A673 (cell line): ENCODE data around the gene EXOC6. TPM values are rescaled to one million over a fixed set of nuclear protein-coding genes. Genes with fewer than 3 reads are reported as not detected.
A peak's percentile ranks its signal among the peaks of the same experiment; 100 is the strongest.

Source experiments
- BruUV-seq: library from RNA; stranded (reverse); fragments of 400-500 nt; replicated peaks from 2 replicates; lab custom pipeline; 2021; lab: Mats Ljungman, UMichigan
- CTCF ChIA-PET: fragments of 300-600 bp; sonication (Branson Sonifier 250); formaldehyde crosslinking; loops from one replicate; lab custom pipeline; 2022; ENCODE audit warnings: antibody characterized with exemption; lab: Charles Lee
- POLR2A ChIA-PET: fragments of 300-600 bp; sonication (Branson Sonifier 250); formaldehyde crosslinking; loops from one replicate; lab custom pipeline; 2022; ENCODE audit warnings: antibody characterized with exemption; ENCODE audit not compliant: low non-redundant PET; lab: Charles Lee
- DNase-seq: peaks from one replicate; pipeline ENCODE4 v3.0.0-alpha.2; 2015; ENCODE audit warnings: low spot score
- H3K27ac ChIP-seq: fragments of 200-600 bp; sonication (generic); 2 replicates; pipeline ENCODE4 v1.5.1; 2016; ENCODE audit warnings: mixed run types, low read depth, mild to moderate bottlenecking, mixed read lengths, antibody characterized with exemption, low read length; ENCODE audit not compliant: poor library complexity, severe bottlenecking
- H3K27me3 ChIP-seq: fragments of 200-600 bp; sonication (generic); replicated peaks from 2 replicates; pipeline ENCODE4 v1.6.1; 2017; ENCODE audit warnings: mixed run types, low read depth, mild to moderate bottlenecking, mixed read lengths, antibody characterized with exemption, low read length; ENCODE audit not compliant: insufficient read depth, poor library complexity
- H3K36me3 ChIP-seq: fragments of 200-600 bp; sonication (generic); 2 replicates; pipeline ENCODE4 v1.6.1; 2016; ENCODE audit warnings: mixed run types, mild to moderate bottlenecking, mixed read lengths, antibody characterized with exemption, low read length; ENCODE audit not compliant: insufficient read depth, poor library complexity, severe bottlenecking
- H3K4me1 ChIP-seq: fragments of 200-600 bp; sonication (generic); 2 replicates; pipeline ENCODE4 v1.6.1; 2017; ENCODE audit warnings: mixed run types, mild to moderate bottlenecking, mixed read lengths, antibody characterized with exemption, low read length; ENCODE audit not compliant: insufficient read depth, poor library complexity, severe bottlenecking
- H3K4me3 ChIP-seq: fragments of 200-600 bp; sonication (generic); 2 replicates; pipeline ENCODE4 v1.5.1; 2016; ENCODE audit warnings: low read depth, mixed run types, mild to moderate bottlenecking, mixed read lengths, low read length; ENCODE audit not compliant: poor library complexity, severe bottlenecking
- H3K9me3 ChIP-seq: fragments of 200-600 bp; sonication (generic); 2 replicates; pipeline ENCODE4 v1.6.1; 2016; ENCODE audit warnings: mixed run types, low read depth, mild to moderate bottlenecking, mixed read lengths, antibody characterized with exemption, low read length; ENCODE audit not compliant: poor library complexity, severe bottlenecking
- EZH2 ChIP-seq: fragments of 200-600 bp; sonication (generic); IDR thresholded peaks from 2 replicates; pipeline ENCODE4 v1.6.1; 2017; ENCODE audit warnings: borderline replicate concordance, low read depth, mild to moderate bottlenecking, mixed read lengths, antibody characterized with exemption, low read length; ENCODE audit not compliant: poor library complexity, severe bottlenecking
- intact Hi-C: fragments of 100-400 bp; cut with micrococcal nuclease; formaldehyde crosslinking; loops from one replicate; pipeline ENCODE4 v1.10.0; 2022; ENCODE audit not compliant: unreplicated experiment
- total RNA-seq: library from RNA; stranded (reverse); gene quantifications from 2 replicates; pipeline ENCODE4 v1.2.3, GENCODE V29; 2021
- TF ChIP-seq, protein P1 (sequence below): fragments of 300-800, 200-600 bp; sonication (generic); conservative IDR thresholded peaks from 2 replicates; pipeline ENCODE4 v1.5.1; 2017; ENCODE audit warnings: low read depth, mild to moderate bottlenecking, antibody characterized with exemption, low read length, moderate library complexity, mixed read lengths

EXOC6 gene
- total RNA-seq, 1 experiment from 2014 or later: 35.0 TPM

DNA sequence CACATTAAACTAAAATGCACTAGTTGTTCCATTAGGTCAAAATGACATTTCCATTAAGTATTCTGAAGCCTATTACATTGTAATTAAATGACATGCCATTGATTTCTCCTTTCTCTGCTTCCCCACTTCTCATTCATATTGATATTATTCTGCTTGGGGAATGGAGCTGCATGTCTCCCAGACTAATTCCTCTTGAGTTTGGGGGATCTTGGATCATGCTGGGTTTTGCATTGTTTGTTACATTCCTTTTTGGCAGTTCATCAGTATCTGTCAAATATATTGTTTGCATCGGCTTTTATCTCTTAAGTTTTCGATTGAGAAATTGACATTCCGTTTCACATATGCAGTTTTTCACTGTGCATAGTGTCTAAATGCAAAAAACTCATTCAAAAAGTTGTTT is 147.2 kb downstream of the EXOC6 start:
- peaks cover 17% of the 10 kb centered on the region for H3K4me1 ChIP-seq
- TF ChIP-seq, protein P1, sequence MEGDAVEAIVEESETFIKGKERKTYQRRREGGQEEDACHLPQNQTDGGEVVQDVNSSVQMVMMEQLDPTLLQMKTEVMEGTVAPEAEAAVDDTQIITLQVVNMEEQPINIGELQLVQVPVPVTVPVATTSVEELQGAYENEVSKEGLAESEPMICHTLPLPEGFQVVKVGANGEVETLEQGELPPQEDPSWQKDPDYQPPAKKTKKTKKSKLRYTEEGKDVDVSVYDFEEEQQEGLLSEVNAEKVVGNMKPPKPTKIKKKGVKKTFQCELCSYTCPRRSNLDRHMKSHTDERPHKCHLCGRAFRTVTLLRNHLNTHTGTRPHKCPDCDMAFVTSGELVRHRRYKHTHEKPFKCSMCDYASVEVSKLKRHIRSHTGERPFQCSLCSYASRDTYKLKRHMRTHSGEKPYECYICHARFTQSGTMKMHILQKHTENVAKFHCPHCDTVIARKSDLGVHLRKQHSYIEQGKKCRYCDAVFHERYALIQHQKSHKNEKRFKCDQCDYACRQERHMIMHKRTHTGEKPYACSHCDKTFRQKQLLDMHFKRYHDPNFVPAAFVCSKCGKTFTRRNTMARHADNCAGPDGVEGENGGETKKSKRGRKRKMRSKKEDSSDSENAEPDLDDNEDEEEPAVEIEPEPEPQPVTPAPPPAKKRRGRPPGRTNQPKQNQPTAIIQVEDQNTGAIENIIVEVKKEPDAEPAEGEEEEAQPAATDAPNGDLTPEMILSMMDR: no peak
- TF ChIP-seq EZH2: no peak
- intact Hi-C loops: no loop called here
- peak; percentile 40 for DNase-seq
- H3K27ac ChIP-seq: no peak overlapping the region
- no peaks in the 10 kb centered on the region for H3K9me3 ChIP-seq
- H3K36me3 ChIP-seq: no peaks in the 10 kb centered on the region
- ChIA-PET CTCF (no interaction called here), POLR2A (no interaction called here)
- BruUV-seq: no TSS peak
- H3K4me3 ChIP-seq: no peak overlapping the region
- no peaks in the 10 kb centered on the region for H3K27me3 ChIP-seq

DNA sequence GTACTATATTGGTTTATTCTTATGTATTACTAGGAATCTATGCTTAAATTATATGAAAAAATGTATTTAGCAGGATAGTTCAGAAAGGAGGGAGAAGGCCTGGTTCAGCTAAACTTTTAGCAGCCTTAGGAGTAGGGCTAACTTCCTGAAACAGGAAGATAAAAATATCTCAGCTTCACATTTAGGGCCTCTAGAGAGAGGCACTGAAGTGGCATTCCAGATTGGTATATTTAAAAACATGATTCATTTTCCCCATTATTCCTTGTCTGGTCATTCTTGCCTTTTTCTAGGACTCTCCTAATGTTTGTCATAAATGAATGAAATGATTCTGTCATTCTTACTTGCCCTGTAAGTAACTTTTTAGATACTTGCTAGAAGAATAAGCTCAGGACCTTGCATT is 149.3 kb downstream of the EXOC6 start:
- POLR2A ChIA-PET: no interaction called here
- peaks cover 17% of the 10 kb centered on the region for H3K4me1 ChIP-seq
- no TSS peak for BruUV-seq
- CTCF ChIA-PET: no interaction called here
- no peak overlapping the region for H3K27ac ChIP-seq
- TF ChIP-seq, protein P1: no peak
- TF ChIP-seq EZH2: no peak
- no peaks in the 10 kb centered on the region for H3K9me3 ChIP-seq
- H3K4me3 ChIP-seq: no peak overlapping the region
- DNase-seq: no peak
- H3K27me3 ChIP-seq: no peaks in the 10 kb centered on the region
- H3K36me3 ChIP-seq: no peaks in the 10 kb centered on the region
- intact Hi-C loops: no loop called here

- Histone ChIP-seq H3K9me3 (no peaks in the 10 kb centered on the region), H3K4me3 (no peak overlapping the region), H3K36me3 (no peaks in the 10 kb centered on the region), H3K27me3 (no peaks in the 10 kb centered on the region), H3K4me1 (peaks cover 3% of the 10 kb centered on the region), H3K27ac (no peak overlapping the region)
- ChIA-PET POLR2A (interaction anchor here (0.7 kb wide), 1 partner anchor 57 kb away, joined by 5 read pairs; no protein-coding TSS in a partner anchor), CTCF (no interaction called here)
- BruUV-seq: no TSS peak
- no peak for DNase-seq
- TF ChIP-seq, protein P1: no peak
- TF ChIP-seq EZH2: no peak
- intact Hi-C loops: no loop called here
These were observed 150.9 kb downstream of the EXOC6 start for GRCh38 chr10:92999191-92999590.
